Panc1 (cell line): ENCODE results near the gene DTYMK. TPM values are rescaled to one million over a fixed set of nuclear protein-coding genes. Genes with fewer than 3 reads are reported as not detected.

Experiments
- ATAC-seq: fragments of 200-7000 bp; cut with Tn5 transposase; 2 replicates; pipeline ENCODE4 v1.9.1; 2020; ENCODE audit warnings: mild to moderate bottlenecking, moderate library complexity
- BruUV-seq: library from RNA; stranded (reverse); fragments of 400-500 nt; replicated peaks from 2 replicates; lab custom pipeline; 2021; lab: Mats Ljungman, UMichigan
- CTCF ChIA-PET: fragments of 300-600 bp; sonication (Branson Sonifier 250); formaldehyde crosslinking; loops from one replicate; lab custom pipeline; 2022; ENCODE audit warnings: antibody characterized with exemption; lab: Charles Lee
- POLR2A ChIA-PET: fragments of 300-600 bp; sonication (Branson Sonifier 250); formaldehyde crosslinking; loops from one replicate; lab custom pipeline; 2022; ENCODE audit warnings: antibody characterized with exemption; lab: Charles Lee
- DNase-seq: peaks from one replicate; pipeline ENCODE4 v3.0.0-alpha.2; 2010; ENCODE audit warnings: low read depth, low spot score
- H3K27ac ChIP-seq: 2 replicates; pipeline ENCODE4 v1.5.1; 2011; ENCODE audit warnings: mild to moderate bottlenecking, low read length, inconsistent platforms
- H3K27me3 ChIP-seq: fragments of 200-500 bp; sonication (Bioruptor generic); 2 replicates; pipeline ENCODE4 v1.6.0; 2014; ENCODE audit warnings: low read length, inconsistent platforms; ENCODE audit not compliant: control insufficient read depth, insufficient read depth
- H3K36me3 ChIP-seq: fragments of 200-500 bp; sonication (Bioruptor generic); 2 replicates; pipeline ENCODE4 v1.5.1; 2014; ENCODE audit warnings: inconsistent platforms, mild to moderate bottlenecking, low read length, moderate library complexity; ENCODE audit not compliant: control insufficient read depth, insufficient read depth
- H3K4me1 ChIP-seq: 2 replicates; pipeline ENCODE4 v1.5.1; 2011; ENCODE audit warnings: inconsistent platforms, mild to moderate bottlenecking, low read length, moderate library complexity; ENCODE audit not compliant: control insufficient read depth, insufficient read depth
- H3K4me3 ChIP-seq, 2 experiments: 2 replicates each; pipeline ENCODE4 v1.5.1; 2011 to 2012; ENCODE audit warnings: low read depth in 2 of 2, low read length in 2 of 2, mild to moderate bottlenecking in 2 of 2, inconsistent platforms in 1 of 2, moderate library complexity in 1 of 2
- H3K9me3 ChIP-seq: fragments of 200-500 bp; sonication (Bioruptor generic); 2 replicates; pipeline ENCODE4 v1.5.1; 2014; ENCODE audit warnings: low read depth, mild to moderate bottlenecking, inconsistent platforms, low read length, moderate library complexity; ENCODE audit not compliant: control insufficient read depth, insufficient read depth
- POLR2AphosphoS5 ChIP-seq: IDR thresholded peaks from 2 replicates; pipeline ENCODE4 v1.6.1; 2012; ENCODE audit warnings: mild to moderate bottlenecking, low read depth, low read length, moderate library complexity
- SIN3A ChIP-seq: IDR thresholded peaks from 2 replicates; pipeline ENCODE4 v1.6.1; 2012; ENCODE audit warnings: low read depth, mild to moderate bottlenecking, low read length, moderate library complexity, borderline replicate concordance; ENCODE audit not compliant: insufficient read depth
- TCF7L2 ChIP-seq: IDR thresholded peaks from 2 replicates; pipeline ENCODE4 v1.6.1; 2011; ENCODE audit warnings: mild to moderate bottlenecking, low read depth, low read length, inconsistent platforms
- in situ Hi-C: cut with HindIII; loops from 2 replicates; pipeline ENCODE4 v1.10.0; 2016; ENCODE audit warnings: low sequenced_read_pairs, low pct_unique_long_range_greater_than_20kb
- intact Hi-C: fragments of 100-400 bp; cut with micrococcal nuclease; formaldehyde crosslinking; loops from one replicate; pipeline ENCODE4 v1.10.0; 2022; ENCODE audit not compliant: unreplicated experiment
- total RNA-seq: library from RNA; stranded (reverse); gene quantifications from one replicate; pipeline ENCODE4 v1.2.1, GENCODE V29; 2021; ENCODE audit not compliant: unreplicated experiment
- TF ChIP-seq, protein P1 (sequence below), 2 experiments: IDR thresholded peaks; 2 replicates each; pipeline ENCODE4 v1.6.1; 2011 to 2012; ENCODE audit warnings: low read depth in 2 of 2, control low read depth in 1 of 2, low read length in 1 of 2, mild to moderate bottlenecking in 1 of 2, moderate library complexity in 1 of 2; ENCODE audit not compliant: insufficient read depth in 1 of 2
- TF ChIP-seq, protein P2 (sequence below): fragments of 450-650 bp; IDR thresholded peaks from 2 replicates; pipeline ENCODE4 v1.5.1; 2017; ENCODE audit warnings: mild to moderate bottlenecking

The DTYMK gene
- total RNA-seq, 1 experiment from 2014 or later, result 122 TPM

DNA sequence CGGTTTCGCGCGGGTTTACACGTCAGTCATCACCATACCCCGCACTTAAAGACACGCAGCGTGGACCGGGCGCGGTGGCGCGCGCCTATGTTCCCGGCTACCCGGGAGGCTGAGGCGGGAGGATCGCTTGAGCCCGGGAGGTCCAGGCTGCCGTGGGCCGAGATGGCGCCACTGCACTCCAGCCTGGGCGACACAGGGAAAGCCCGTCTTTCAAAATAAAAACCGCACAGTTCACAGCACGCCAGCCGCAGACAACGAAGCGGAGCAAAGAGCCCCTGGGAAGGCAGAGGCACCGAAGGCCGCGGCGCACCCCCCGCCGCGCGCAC is 328 bp downstream of the DTYMK start:
- peak; percentile 32 for ATAC-seq

DNA sequence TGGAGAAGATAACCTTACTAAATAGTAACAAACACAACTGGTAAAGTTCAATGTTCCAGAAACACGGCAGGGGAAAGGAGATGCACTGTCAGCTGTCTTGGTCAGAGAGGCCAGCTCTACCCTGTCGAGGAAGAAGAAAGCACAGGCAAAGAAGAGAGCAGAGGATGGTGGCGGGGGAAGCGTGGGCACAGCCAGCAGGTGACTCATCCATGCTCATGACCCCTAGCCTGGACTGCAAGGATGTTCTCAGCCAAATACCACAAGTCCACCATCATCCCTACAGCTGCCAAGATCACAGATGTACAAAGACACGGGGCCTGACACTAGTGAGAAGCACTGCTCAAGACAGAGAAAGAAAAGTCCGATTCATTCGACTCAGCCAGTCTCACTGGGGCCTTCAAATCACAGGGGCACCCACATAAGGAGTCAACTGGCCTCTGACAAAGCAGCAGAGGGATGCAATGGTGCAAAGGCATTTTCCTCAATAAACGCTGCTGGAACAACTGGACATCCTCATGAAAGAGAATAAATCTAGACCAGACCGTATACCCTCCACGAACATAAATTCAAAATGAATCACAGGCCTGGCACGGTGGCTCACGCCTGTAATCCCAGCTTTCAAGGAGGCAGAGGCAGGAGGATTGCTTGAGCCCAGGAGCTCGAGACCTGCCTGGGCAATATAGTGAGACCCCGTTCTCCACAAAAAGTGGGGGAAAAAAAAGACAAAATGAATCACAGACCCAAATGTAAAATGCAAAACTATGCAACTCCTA is 5.6 kb downstream of the DTYMK start:
- BruUV-seq, result no TSS peak
- TF ChIP-seq, protein P1, sequence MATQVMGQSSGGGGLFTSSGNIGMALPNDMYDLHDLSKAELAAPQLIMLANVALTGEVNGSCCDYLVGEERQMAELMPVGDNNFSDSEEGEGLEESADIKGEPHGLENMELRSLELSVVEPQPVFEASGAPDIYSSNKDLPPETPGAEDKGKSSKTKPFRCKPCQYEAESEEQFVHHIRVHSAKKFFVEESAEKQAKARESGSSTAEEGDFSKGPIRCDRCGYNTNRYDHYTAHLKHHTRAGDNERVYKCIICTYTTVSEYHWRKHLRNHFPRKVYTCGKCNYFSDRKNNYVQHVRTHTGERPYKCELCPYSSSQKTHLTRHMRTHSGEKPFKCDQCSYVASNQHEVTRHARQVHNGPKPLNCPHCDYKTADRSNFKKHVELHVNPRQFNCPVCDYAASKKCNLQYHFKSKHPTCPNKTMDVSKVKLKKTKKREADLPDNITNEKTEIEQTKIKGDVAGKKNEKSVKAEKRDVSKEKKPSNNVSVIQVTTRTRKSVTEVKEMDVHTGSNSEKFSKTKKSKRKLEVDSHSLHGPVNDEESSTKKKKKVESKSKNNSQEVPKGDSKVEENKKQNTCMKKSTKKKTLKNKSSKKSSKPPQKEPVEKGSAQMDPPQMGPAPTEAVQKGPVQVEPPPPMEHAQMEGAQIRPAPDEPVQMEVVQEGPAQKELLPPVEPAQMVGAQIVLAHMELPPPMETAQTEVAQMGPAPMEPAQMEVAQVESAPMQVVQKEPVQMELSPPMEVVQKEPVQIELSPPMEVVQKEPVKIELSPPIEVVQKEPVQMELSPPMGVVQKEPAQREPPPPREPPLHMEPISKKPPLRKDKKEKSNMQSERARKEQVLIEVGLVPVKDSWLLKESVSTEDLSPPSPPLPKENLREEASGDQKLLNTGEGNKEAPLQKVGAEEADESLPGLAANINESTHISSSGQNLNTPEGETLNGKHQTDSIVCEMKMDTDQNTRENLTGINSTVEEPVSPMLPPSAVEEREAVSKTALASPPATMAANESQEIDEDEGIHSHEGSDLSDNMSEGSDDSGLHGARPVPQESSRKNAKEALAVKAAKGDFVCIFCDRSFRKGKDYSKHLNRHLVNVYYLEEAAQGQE (IDR thresholded peaks at IDR 0.05; ENCODE audit: insufficient read depth in 1 of 2, low read depth in 2 of 2, low read length in 1 of 2), result no peak
- no peak for TF ChIP-seq SIN3A
- TF ChIP-seq, protein P2, sequence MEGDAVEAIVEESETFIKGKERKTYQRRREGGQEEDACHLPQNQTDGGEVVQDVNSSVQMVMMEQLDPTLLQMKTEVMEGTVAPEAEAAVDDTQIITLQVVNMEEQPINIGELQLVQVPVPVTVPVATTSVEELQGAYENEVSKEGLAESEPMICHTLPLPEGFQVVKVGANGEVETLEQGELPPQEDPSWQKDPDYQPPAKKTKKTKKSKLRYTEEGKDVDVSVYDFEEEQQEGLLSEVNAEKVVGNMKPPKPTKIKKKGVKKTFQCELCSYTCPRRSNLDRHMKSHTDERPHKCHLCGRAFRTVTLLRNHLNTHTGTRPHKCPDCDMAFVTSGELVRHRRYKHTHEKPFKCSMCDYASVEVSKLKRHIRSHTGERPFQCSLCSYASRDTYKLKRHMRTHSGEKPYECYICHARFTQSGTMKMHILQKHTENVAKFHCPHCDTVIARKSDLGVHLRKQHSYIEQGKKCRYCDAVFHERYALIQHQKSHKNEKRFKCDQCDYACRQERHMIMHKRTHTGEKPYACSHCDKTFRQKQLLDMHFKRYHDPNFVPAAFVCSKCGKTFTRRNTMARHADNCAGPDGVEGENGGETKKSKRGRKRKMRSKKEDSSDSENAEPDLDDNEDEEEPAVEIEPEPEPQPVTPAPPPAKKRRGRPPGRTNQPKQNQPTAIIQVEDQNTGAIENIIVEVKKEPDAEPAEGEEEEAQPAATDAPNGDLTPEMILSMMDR, result no peak
- no peak for TF ChIP-seq POLR2AphosphoS5
- no peak for TF ChIP-seq TCF7L2
- DNase-seq (no peak), ATAC-seq (peak; percentile 49; the same call in 1 of the 2 replicates)
- H3K27ac ChIP-seq, result no peak overlapping the region
- H3K4me3 ChIP-seq, result no peak overlapping the region
- in situ Hi-C loops, result no loop called here
- H3K4me1 ChIP-seq, result peaks cover 7% of the 10 kb centered on the region
- intact Hi-C loops, result no loop called here
- POLR2A ChIA-PET, result no interaction called here
- CTCF ChIA-PET, result no interaction called here
- no peaks in the 10 kb centered on the region for H3K9me3 ChIP-seq
- H3K27me3 ChIP-seq, result no peaks in the 10 kb centered on the region
- peaks cover 13% of the 10 kb centered on the region for H3K36me3 ChIP-seq

More for the DNA sequence above, 328 bp downstream of the DTYMK start:
- CTCF ChIA-PET, result interaction anchor here (0.7 kb wide), 1 partner anchor 48 kb away, joined by 4 read pairs; no protein-coding TSS in a partner anchor
- Histone ChIP-seq H3K36me3 (peaks cover 17% of the 10 kb centered on the region), H3K9me3 (no peaks in the 10 kb centered on the region), H3K27me3 (no peaks in the 10 kb centered on the region), H3K4me3 (peak overlapping the region; percentile 52 to 97), H3K27ac (peak overlapping the region; percentile 51), H3K4me1 (peaks cover 14% of the 10 kb centered on the region)
- POLR2A ChIA-PET, result interaction anchor here (0.6 to 0.8 kb wide), 4 partner anchors 11 to 29 kb away, joined by 3 to 7 read pairs (median 4); partner anchors contain the start of gene ING5
- no peak for DNase-seq
- TF ChIP-seq, protein P1 (IDR thresholded peaks at IDR 0.05; ENCODE audit: insufficient read depth in 1 of 2, low read depth in 2 of 2, low read length in 1 of 2), result no peak
- TF ChIP-seq SIN3A (no peak), TCF7L2 (no peak), POLR2AphosphoS5 (no peak)
- TF ChIP-seq, protein P2, result no peak
- in situ Hi-C loops, result no loop called here
- BruUV-seq, result no TSS peak
- intact Hi-C loops, result no loop called here
